ENCODE measurements around the gene ROCK1.

DNA sequence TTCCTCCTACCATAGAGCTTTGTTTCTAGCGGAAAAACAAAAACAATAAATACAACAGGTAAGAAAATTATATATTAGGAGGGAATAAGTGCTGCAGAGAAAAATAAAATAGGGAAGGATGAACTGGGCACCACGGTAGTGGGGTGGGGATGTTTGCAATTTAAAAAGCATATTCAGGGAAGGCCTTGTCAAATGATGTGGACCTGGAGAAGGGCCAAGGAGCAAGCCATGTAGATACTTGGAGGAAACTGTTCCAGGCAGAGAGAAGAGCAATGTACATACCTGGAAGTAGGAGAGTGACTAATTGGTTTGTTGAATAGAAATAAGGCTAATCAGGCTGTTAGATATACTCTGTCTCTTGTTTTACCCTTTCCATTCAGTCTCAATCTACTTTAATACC is 136.5 kb downstream of the ROCK1 start:
- TF ChIP-seq, protein P1, sequence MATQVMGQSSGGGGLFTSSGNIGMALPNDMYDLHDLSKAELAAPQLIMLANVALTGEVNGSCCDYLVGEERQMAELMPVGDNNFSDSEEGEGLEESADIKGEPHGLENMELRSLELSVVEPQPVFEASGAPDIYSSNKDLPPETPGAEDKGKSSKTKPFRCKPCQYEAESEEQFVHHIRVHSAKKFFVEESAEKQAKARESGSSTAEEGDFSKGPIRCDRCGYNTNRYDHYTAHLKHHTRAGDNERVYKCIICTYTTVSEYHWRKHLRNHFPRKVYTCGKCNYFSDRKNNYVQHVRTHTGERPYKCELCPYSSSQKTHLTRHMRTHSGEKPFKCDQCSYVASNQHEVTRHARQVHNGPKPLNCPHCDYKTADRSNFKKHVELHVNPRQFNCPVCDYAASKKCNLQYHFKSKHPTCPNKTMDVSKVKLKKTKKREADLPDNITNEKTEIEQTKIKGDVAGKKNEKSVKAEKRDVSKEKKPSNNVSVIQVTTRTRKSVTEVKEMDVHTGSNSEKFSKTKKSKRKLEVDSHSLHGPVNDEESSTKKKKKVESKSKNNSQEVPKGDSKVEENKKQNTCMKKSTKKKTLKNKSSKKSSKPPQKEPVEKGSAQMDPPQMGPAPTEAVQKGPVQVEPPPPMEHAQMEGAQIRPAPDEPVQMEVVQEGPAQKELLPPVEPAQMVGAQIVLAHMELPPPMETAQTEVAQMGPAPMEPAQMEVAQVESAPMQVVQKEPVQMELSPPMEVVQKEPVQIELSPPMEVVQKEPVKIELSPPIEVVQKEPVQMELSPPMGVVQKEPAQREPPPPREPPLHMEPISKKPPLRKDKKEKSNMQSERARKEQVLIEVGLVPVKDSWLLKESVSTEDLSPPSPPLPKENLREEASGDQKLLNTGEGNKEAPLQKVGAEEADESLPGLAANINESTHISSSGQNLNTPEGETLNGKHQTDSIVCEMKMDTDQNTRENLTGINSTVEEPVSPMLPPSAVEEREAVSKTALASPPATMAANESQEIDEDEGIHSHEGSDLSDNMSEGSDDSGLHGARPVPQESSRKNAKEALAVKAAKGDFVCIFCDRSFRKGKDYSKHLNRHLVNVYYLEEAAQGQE (IDR thresholded peaks at IDR 0.05; ENCODE audit: insufficient read depth in 1 of 2, low read depth in 2 of 2, low read length in 1 of 2) = no peak
- TF ChIP-seq, protein P2, sequence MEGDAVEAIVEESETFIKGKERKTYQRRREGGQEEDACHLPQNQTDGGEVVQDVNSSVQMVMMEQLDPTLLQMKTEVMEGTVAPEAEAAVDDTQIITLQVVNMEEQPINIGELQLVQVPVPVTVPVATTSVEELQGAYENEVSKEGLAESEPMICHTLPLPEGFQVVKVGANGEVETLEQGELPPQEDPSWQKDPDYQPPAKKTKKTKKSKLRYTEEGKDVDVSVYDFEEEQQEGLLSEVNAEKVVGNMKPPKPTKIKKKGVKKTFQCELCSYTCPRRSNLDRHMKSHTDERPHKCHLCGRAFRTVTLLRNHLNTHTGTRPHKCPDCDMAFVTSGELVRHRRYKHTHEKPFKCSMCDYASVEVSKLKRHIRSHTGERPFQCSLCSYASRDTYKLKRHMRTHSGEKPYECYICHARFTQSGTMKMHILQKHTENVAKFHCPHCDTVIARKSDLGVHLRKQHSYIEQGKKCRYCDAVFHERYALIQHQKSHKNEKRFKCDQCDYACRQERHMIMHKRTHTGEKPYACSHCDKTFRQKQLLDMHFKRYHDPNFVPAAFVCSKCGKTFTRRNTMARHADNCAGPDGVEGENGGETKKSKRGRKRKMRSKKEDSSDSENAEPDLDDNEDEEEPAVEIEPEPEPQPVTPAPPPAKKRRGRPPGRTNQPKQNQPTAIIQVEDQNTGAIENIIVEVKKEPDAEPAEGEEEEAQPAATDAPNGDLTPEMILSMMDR (IDR thresholded peaks at IDR 0.05) = no peak
- TF ChIP-seq POLR2AphosphoS5 (IDR thresholded peaks at IDR 0.05; ENCODE audit: low read depth, low read length) = no peak
- TF ChIP-seq TCF7L2 (IDR thresholded peaks at IDR 0.05; ENCODE audit: low read depth, low read length) = no peak

All from Panc1 (cell line).